ENCODE data around the gene PLA2G12A.
"Not testable (repeated sequence)": the region's sequence is repeated elsewhere in the genome, so short reads cannot be mapped to it uniquely, and the experiment has no call there.

PLA2G12A gene

GRCh38 chr4:109728385-109728784 is 1.5 kb downstream of the PLA2G12A start:
- DNase-seq (ENCODE audit: low read depth), result no peak

DNA sequence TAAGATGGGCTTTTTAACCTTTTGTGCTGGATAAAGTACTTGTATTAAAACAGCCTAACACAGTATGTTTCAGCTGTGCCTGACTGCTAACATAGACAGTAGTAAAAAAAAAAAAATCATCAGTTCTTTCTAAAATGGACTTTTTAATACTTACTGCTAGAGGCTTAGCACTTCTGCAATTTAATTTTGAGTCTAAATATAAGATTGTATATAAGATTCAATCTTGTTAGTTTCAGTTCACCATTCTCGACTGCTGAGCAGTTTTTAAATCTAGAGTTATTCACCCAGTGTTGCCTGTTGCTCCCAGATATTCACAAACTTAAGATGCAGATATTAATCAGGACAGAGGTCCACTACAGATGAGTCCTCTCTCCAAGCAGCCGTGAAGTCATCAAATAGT is 6.8 kb downstream of the PLA2G12A start:
- DNase-seq (ENCODE audit: low read depth), result no peak

- no peak for DNase-seq (ENCODE audit: low read depth)
These were observed 7.5 kb downstream of the PLA2G12A start for GRCh38 chr4:109722357-109722756.

DNA sequence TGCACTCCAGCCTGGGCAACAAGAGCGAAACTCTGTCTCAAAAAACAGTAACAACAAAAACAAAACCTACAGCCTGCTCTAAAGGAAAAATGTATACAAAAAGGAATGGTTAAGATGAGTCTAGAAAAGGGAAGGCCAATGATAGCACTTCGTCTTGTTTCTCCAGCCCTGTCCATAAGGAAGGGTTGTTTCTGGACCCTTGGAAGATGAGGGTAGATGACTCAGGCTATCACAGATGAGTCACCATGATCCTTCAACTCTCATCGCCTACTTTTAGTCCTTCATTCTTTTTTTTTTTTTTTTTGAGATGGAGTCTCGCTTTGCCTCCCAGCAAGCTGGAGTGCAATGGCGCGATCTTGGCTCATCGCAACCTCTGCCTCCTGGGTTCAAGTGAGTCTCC is 8.8 kb downstream of the PLA2G12A start:
- DNase-seq (ENCODE audit: low read depth), result peak; percentile 45

- DNase-seq (ENCODE audit: low read depth), result no peak
These were observed 10.3 kb downstream of the PLA2G12A start for GRCh38 chr4:109719604-109720003.

GRCh38 chr4:109718759-109719158 is 11.1 kb downstream of the PLA2G12A start:
- DNase-seq (ENCODE audit: low read depth), result no peak

DNA sequence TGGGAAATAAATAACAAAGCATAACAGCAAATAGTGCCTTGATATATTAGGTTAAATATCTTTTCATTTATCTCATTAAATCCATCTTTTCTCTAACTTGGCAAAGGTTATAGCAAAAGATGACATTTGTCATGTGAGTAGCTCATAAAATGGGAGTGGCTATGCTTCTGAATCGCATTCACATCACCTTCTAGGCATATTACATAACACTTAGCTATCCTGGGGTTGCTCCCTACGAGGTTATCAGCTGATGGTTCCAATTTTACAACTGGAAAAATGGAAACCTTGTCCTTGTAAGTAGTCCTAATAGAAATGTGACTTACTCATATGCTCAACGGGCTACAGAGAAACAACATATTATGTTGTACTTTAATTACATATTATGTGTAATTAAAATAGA is 16.4 kb downstream of the PLA2G12A start:
- DNase-seq (ENCODE audit: low read depth), result no peak

DNA sequence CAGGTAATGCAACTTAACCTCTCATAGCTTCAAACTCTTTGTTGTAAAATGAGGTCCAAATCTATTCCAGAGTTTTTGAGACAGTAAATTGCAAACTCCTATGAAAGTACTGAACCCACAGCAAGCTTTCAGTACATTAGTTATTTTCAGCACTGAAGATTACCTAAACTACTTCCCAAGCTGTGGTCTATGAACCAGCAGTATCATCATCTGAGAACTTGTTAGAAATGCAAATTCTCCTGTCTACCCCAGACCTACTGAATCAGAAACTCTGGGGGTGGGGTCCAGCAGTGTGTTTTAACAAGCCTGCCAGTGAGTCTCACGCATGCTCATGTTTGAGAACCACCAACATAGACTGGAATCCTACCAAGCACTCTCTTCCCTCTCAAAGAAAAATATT is 20.9 kb downstream of the PLA2G12A start:
- DNase-seq (ENCODE audit: low read depth), result no peak

DNA sequence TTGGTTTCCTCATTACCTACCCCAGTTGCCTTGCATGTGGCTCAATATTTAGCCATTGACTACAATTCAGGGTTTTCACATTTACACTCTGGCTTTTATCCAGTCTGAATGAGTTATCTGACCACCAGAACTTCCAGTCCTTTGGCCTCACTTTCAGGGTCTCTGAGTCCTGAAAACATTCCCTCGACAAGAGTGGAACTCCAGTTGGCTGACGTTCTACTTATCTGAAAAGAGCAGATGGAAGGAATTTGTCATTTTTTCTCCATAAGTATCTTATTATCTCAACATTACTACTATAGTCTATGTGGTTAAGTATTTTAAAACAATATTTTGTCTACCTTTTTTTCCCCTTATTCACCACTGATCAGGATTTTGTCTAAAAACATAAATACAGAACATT is 21.4 kb downstream of the PLA2G12A start:
- no peak for DNase-seq (ENCODE audit: low read depth)

- DNase-seq (ENCODE audit: low read depth), result peak; percentile 32
These were observed 26.1 kb downstream of the PLA2G12A start for GRCh38 chr4:109703664-109704361.

- peak; percentile 77 for DNase-seq (ENCODE audit: low read depth)
These were observed 26.8 kb downstream of the PLA2G12A start, which contains the start of gene CASP6 for GRCh38 chr4:109702950-109703663. Gene CASP6 (minus strand): TSS chr4:109703445. CDS start chr4:109703395, 50 bp downstream.

DNA sequence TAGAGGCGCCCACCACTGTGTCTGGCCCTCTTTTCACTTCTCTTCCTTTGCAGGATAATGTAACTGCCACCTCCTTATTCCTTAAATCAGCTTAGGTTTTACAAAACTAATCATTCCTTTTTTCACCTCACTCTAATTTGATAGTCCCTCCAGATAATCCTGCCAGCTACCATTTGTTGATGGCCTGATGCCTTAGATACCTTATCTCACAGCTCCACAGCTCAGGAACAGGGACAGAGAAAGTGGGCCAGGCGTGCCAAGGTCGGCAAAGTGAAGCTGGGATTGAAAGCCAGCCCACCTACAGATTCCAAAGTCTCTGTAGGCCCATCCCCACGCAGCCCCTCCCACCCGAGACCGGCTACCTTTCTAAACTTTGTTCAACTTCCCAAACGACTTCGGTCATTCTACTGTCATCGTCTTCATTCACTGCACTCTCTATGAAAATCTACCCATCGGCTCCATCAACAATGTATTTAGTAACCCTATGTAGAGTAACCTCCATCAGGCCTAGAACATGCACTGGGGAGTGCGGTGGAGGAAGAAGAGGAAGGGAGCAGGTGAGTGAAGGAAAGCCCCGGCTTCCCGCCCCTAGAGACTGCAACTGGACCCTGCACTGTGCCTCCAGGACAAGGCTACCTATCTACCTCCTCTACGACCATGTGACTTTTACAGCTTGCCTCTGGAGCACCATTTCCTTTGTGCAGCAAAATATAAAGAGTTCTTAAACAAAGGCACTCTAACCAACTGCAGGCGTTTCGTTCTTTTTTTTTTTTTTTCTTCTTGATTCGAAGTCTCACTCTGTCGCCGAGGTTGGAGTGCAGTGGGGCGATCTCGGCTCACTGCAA is 28.1 kb downstream of the PLA2G12A start:
- DNase-seq (ENCODE audit: low read depth), result peak; percentile 4

GRCh38 chr4:109699553-109700225 is 30.2 kb downstream of the PLA2G12A start:
- DNase-seq (ENCODE audit: low read depth), result peak; percentile 5

GRCh38 chr4:109698656-109699055 is 31.2 kb downstream of the PLA2G12A start:
- DNase-seq (ENCODE audit: low read depth), result no peak

GRCh38 chr4:109691411-109691920 is 38.4 kb downstream of the PLA2G12A start:
- DNase-seq (ENCODE audit: low read depth), result no peak

DNA sequence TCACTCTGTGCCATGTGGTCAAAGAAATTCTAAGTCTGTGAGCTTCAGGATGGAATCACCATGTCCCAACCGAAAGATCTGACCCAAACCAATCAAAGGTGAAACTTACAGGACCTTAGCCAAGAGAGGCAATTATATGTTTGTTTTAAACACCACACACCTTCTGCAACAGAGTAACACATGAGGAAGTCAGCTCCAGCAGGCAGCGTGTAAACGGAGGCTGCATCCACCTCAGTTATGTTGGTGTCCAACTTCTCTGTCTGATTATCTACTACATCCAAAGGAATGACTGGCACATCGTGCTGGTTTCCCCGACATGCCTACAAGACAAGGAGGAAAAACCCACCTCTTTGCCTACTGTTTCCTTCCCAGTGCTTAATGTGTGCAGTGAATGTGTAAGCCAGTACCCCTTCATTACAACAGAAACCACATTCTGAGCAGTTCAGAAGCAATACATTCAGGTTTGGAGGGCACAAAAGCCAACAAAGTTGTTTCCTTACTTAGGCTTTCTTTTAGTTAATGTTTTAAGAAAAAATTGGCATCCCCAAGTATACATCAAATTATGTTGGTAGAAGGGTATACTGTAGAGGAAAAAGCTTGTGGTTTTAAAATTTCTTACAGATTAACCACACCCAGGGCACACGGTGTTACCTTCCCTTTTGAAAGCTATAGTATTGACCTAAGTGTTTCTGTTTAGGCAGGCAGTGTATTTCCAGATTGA is 39.0 kb downstream of the PLA2G12A start:
- DNase-seq (ENCODE audit: low read depth), result no peak

GRCh38 chr4:109684727-109685126 is 45.1 kb downstream of the PLA2G12A start:
- no peak for DNase-seq (ENCODE audit: low read depth)

DNA sequence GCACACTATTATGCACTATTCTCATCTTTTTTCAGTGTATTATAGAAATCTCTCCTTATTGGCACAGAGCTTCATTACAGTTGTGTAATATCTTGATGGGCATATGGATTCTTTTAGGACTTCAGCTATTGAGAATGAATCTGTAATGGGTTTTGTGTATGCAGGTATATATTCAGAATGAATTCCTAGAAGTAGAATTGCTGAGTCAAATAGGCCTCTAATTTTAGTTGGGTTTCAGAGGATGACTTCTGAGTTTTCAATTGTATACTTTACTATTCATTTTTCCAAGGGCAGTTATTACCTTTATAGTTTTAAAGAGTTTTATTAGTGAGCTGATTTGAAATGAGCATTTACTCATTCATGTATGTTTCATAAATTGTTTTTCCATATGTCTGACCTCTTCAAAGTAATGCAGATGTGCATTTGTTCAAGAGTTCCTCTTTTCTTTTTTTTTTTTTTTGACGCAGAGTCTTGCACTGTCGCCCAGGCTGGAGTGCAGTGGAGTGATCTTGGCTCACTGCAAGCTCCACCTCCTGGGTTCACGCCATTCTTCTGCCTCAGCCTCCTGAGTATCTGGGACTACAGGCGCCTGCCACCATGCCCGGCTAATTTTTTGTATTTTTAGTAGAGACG is 46.1 kb downstream of the PLA2G12A start:
- DNase-seq (ENCODE audit: low read depth), result no peak

DNA sequence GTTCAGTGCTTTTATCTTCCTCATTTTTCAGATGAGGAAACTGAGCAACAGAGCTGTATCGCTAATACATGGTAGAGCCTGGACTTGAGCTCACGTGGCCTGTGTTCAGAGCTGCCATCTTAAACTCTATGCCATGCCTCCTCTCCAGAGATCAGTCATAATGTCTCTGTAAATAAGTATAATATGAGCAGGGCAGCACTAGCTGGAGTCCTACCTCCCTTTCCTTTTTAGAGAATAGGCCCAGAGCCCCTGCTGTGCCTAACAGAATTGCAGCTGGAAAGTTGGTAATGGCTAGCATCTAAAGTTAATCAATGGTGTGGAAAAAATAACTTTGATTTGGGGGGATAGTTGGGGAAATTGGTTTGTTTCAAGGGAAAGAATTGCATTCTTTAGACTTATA is 47.0 kb downstream of the PLA2G12A start:
- no peak for DNase-seq (ENCODE audit: low read depth)

GRCh38 chr4:109678925-109679324 is 50.9 kb downstream of the PLA2G12A start:
- DNase-seq (ENCODE audit: low read depth), result not testable (repeated sequence)

DNA sequence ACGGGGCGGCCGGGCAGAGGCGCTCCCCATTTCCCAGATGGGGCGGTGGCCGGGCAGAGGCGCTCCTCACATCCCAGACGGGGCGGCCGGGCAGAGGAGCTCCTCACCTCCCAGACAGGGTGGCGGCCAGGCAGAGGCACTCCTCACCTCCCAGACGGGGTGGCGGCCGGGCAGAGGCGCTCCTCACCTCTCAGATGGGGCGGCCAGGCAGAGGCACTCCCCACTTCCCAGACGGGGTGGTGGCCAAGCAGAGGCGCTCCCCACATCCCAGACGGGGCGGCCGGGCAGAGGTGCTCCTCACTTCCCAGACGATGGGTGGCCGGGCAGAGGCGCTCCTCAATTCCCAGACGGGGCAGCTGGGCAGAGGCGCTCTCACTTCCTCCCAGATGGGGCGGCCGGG is 51.4 kb downstream of the PLA2G12A start:
- DNase-seq (ENCODE audit: low read depth), result not testable (repeated sequence)

Data from iris pigment epithelial cell (primary cell).